ENCODE data around the gene LMLN.
"Not testable (repeated sequence)": the region's sequence is repeated elsewhere in the genome, so short reads cannot be mapped to it uniquely, and the experiment has no call there.

The LMLN gene

GRCh38 chr3:197959891-197960693 is at the start of gene LMLN:
Gene LMLN (plus strand): TSS chr3:197960217. CDS start chr3:197960246, 29 bp downstream.
- peak within 1 kb of the TSS; percentile 65 for H3K4me3 ChIP-seq (ENCODE audit: low read depth, low read length)
- peak within 1 kb of the TSS; percentile 52 for H3K27ac ChIP-seq

GRCh38 chr3:197912741-197913476 is 47.1 kb upstream of the LMLN start:
- Histone ChIP-seq H3K27me3 (ENCODE audit: insufficient read depth, low read depth, severe bottlenecking) (no peaks in the 10 kb centered on the region), H3K4me3 (ENCODE audit: low read depth, low read length) (no peak overlapping the region), H3K27ac (no peak overlapping the region), H3K36me3 (no peaks in the 10 kb centered on the region), H3K9me3 (ENCODE audit: severe bottlenecking) (no peaks in the 10 kb centered on the region)
- no peak for DNase-seq
- no peak for TF ChIP-seq CTCF (IDR thresholded peaks at IDR 0.05; ENCODE audit: low read depth, low read length)

More at GRCh38 chr3:197959891-197960693, at the start of gene LMLN:
- DNase-seq = peak; percentile 85
- TF ChIP-seq CTCF (IDR thresholded peaks at IDR 0.05; ENCODE audit: low read depth, low read length) = no peak
- Histone ChIP-seq H3K9me3 (ENCODE audit: severe bottlenecking) (no peaks in the 10 kb centered on the region), H3K27me3 (ENCODE audit: insufficient read depth, low read depth, severe bottlenecking) (no peaks in the 10 kb centered on the region), H3K36me3 (peaks cover 9% of the 10 kb centered on the region)

- DNase-seq = no peak
- H3K4me3 ChIP-seq (ENCODE audit: low read depth, low read length) = no peak overlapping the region
- no peak overlapping the region for H3K27ac ChIP-seq
- no peaks in the 10 kb centered on the region for H3K27me3 ChIP-seq (ENCODE audit: insufficient read depth, low read depth, severe bottlenecking)
- TF ChIP-seq CTCF (IDR thresholded peaks at IDR 0.05; ENCODE audit: low read depth, low read length) = no peak
- H3K36me3 ChIP-seq = no peaks in the 10 kb centered on the region
- H3K9me3 ChIP-seq (ENCODE audit: severe bottlenecking) = no peaks in the 10 kb centered on the region
These were observed 46.2 kb upstream of the LMLN start for GRCh38 chr3:197913641-197914380.

- not testable (repeated sequence) for H3K9me3 ChIP-seq (ENCODE audit: severe bottlenecking); H3K36me3 ChIP-seq; H3K27ac ChIP-seq; H3K27me3 ChIP-seq (ENCODE audit: insufficient read depth, low read depth, severe bottlenecking); H3K4me3 ChIP-seq (ENCODE audit: low read depth, low read length); DNase-seq
These were observed 38.4 kb upstream of the LMLN start for GRCh38 chr3:197921429-197922275.

GRCh38 chr3:197926418-197926817 is 33.6 kb upstream of the LMLN start:
- Histone ChIP-seq H3K27me3 (ENCODE audit: insufficient read depth, low read depth, severe bottlenecking) (no peaks in the 10 kb centered on the region), H3K27ac (no peak overlapping the region), H3K36me3 (no peaks in the 10 kb centered on the region), H3K9me3 (ENCODE audit: severe bottlenecking) (no peaks in the 10 kb centered on the region), H3K4me3 (ENCODE audit: low read depth, low read length) (no peak overlapping the region)
- no peak for DNase-seq
- TF ChIP-seq CTCF (IDR thresholded peaks at IDR 0.05; ENCODE audit: low read depth, low read length) = peak; percentile 26; the same call in 1 of the 2 replicates

GRCh38 chr3:197927578-197927977 is 32.4 kb upstream of the LMLN start:
- H3K4me3 ChIP-seq (ENCODE audit: low read depth, low read length) = not testable (repeated sequence)

More at GRCh38 chr3:197927578-197927977, 32.4 kb upstream of the LMLN start:
- H3K9me3 ChIP-seq (ENCODE audit: severe bottlenecking); H3K27ac ChIP-seq; H3K27me3 ChIP-seq (ENCODE audit: insufficient read depth, low read depth, severe bottlenecking); H3K36me3 ChIP-seq; DNase-seq: not testable (repeated sequence)
